Activated gamma-delta T cell treated with Interleukin-2 at 50 U/mL for 16 hours (primary cell): Measurements from ENCODE around the gene SLC38A2.
"Not testable (repeated sequence)": the region's sequence is repeated elsewhere in the genome, so short reads cannot be mapped to it uniquely, and the experiment has no call there.

Experiments
- DNase-seq: peaks from one replicate; pipeline ENCODE4 v3.0.0-alpha.2; 2020

The SLC38A2 gene

GRCh38 chr12:46359667-46360280 lies 12.8 kb downstream of the SLC38A2 start:
- no peak for DNase-seq

- DNase-seq = no peak
These were observed 13.5 kb downstream of the SLC38A2 start for GRCh38 chr12:46358791-46359666.

GRCh38 chr12:46358325-46358700 lies 14.3 kb downstream of the SLC38A2 start:
- DNase-seq = no peak

GRCh38 chr12:46357438-46358324 lies 14.9 kb downstream of the SLC38A2 start:
- no peak for DNase-seq

- DNase-seq = no peak
These were observed 15.7 kb downstream of the SLC38A2 start for GRCh38 chr12:46356655-46357437.

GRCh38 chr12:46354802-46355199 lies 17.8 kb downstream of the SLC38A2 start:
- DNase-seq = no peak

- DNase-seq = no peak
These were observed 18.3 kb downstream of the SLC38A2 start for GRCh38 chr12:46354111-46354801.

GRCh38 chr12:46351886-46352650 lies 20.5 kb downstream of the SLC38A2 start:
- DNase-seq = no peak

GRCh38 chr12:46351138-46351537 lies 21.4 kb downstream of the SLC38A2 start:
- DNase-seq = no peak

- no peak for DNase-seq
These were observed 23.3 kb downstream of the SLC38A2 start for GRCh38 chr12:46349253-46349652.

GRCh38 chr12:46343118-46343852 lies 29.3 kb downstream of the SLC38A2 start:
- DNase-seq = no peak

- peak; percentile 16 for DNase-seq
These were observed 30.0 kb downstream of the SLC38A2 start for GRCh38 chr12:46342562-46343033.

- no peak for DNase-seq
These were observed 33.5 kb downstream of the SLC38A2 start for GRCh38 chr12:46339051-46339450.

- DNase-seq = no peak
These were observed 40.3 kb downstream of the SLC38A2 start for GRCh38 chr12:46332260-46332659.

- DNase-seq = not testable (repeated sequence)
These were observed 47.5 kb downstream of the SLC38A2 start for GRCh38 chr12:46325075-46325474.

- DNase-seq = no peak
These were observed 51.8 kb downstream of the SLC38A2 start for GRCh38 chr12:46320731-46321130.

- no peak for DNase-seq
These were observed 54.5 kb downstream of the SLC38A2 start for GRCh38 chr12:46318037-46318436.
